Brain pericyte (primary cell): ENCODE results near the gene ST6GAL1.
"Not testable (repeated sequence)": the region's sequence is repeated elsewhere in the genome, so short reads cannot be mapped to it uniquely, and the experiment has no call there.

Experiments
- DNase-seq: peaks from one replicate; pipeline ENCODE4 v3.0.0-alpha.2; 2012; ENCODE audit warnings: low read depth, low spot score

The ST6GAL1 gene

DNA sequence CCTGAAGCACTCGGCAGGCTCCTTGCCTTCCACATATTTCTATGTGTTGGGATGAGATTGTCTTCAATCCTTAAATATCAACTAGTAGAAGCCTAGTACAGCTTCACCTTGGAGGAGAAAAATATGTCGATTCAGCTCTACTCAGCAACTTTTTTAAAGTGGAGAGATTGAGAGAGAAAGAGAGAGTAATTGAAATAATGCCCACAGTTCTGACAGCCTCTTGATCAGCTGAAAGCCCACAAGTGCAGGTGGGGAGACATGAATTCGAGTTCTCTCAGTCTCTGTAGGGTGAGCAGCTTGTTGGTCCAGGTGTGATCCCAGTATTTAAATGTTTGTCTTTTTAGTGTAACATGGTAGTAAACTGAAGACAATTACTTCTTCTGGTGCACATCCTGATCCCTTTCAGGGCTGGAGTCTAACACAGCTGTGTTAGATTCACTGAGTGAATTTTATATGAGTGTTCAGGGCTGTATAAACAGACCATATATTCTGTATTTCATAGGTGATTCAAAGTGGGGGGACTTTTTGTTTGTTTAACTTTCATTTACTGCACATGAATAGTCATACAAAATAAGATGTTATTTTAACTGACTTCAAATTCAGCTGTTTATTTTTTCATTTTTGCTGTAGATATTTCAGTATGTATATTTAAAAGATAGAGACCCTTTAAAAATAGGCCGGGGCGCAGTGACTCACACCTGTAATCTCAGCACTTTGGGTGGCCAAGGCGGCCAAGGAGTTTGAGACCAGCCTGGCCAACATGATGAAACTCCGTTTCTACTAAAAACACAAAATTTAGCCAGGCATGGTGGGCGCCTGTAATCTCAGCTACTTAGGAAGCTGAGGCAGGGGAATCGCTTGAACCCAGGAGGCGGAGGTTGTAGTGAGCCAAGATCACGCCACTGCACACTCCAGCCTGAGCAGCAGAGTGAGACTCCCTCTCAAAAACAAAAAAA lies 64.0 kb downstream of the ST6GAL1 start:
- no peak for DNase-seq

DNA sequence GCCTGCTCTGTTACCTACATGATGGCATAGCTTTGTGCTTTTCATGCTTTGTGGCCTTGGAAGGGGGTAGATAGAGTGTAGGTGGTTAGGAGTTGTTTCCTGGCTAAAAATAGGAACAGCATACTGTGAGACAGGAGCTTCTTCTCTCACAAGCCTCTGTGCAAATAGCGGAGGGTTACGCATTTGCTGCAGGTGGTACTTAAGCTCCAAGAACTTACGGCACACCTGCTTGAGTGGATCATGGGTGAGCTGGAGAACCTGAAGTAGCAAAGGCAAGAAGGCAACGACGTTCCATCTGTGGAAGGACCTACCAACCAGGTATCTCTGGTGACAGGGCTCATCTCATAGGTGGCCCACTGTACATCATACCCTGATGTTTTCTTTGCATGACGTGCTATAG lies 66.0 kb downstream of the ST6GAL1 start:
- DNase-seq: no peak

DNA sequence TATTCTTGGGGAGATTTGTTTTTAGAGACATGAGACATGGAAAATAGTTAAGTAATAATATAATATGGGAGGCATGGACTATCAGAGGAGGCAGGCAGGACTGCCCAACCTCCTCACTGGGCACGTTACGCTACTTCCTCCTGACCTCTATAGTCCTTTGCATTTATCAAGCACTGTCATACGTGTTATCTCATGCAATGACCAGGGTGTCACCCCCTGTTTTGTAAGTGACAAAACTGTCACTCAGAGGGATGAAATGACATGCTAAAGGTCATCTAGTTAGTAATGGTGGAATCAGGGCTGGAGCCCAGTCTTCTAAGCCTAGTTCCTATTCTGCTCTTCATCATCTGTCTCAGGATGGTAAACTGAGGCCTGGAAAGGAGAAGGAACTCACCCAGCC lies 66.7 kb downstream of the ST6GAL1 start:
- DNase-seq: no peak

DNA sequence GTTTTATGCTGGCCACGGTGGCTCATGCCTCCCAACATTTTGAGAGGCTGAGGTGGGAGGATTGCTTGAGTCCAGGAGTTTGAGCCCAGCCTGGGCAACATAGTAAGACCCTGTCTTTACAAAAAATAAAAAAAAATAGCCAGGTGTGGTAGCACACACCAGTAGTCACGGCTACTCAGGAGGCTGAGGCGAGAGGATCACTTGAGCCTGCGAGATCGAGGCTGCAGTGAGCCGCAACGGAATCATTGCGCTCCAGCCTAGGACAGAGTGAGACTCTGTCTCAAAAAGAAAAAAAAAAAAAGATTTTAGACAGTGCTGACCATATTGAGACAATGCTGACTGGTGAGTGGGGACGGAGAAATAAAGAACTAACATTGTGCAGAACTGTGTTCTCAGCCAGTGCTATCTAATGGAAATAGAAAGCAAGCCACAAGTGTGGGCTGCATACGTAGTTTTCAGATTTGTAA lies 67.2 kb downstream of the ST6GAL1 start:
- no peak for DNase-seq

DNA sequence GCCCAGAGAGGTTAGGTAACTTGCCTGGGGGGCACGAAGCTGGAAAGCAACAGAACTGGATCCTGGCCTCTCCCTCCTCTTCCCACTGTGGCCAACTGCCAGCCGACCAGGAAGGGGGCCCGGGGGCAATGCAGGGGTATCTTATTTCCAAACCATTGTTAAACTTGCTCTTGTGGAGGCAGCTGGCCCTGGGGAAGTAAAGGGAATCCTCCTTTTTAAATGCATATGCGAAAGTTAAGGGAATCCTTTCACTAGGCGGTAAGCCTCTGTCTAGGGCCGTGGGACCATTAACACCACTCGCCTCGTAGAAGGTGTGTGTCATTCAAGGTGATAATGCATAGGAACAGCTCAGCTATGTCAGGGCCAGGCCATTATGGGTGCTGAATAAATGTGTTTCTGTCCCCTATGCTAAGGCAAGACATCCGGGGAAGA lies 68.6 kb downstream of the ST6GAL1 start:
- no peak for DNase-seq

DNA sequence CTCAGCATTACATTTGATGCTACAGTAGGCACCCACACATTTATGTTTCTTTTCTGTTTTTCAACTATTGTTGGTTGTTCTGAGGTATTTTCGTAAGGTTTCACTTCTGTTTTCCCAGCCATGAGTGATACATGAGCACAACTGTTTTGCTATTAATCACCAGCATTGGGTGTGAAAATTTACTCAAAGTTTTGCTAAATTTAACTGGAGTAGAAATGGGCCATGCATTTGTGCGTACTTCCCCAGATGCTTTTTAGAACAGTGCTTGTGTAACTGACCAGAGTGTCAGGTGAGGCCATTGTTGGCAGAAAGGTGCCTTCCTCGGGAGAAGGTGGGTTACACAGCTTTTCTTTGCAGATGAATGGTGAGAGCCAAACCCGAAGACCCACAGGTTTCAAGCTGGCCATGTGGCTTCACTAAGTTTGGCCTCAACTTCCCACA lies 70.4 kb downstream of the ST6GAL1 start:
- no peak for DNase-seq

DNA sequence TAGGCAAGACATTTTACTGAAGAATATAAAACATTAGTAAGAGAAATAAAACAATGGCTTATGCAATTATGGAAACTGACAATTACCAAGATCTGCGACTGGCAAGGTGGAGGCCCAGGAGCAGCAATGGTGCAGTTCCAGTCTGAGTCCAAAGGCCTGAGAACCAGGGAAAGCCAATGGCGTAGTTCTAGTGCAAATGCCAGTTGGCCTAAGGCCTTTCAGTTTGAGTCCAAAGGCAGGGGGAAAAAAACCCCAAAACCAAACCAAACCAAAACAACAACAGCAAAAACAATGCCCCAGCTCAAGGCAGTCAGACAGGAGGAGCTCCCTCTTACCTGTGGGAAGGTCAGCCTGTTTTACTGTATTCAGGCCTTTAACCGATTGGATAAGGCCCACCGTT lies 72.6 kb downstream of the ST6GAL1 start:
- DNase-seq: no peak

DNA sequence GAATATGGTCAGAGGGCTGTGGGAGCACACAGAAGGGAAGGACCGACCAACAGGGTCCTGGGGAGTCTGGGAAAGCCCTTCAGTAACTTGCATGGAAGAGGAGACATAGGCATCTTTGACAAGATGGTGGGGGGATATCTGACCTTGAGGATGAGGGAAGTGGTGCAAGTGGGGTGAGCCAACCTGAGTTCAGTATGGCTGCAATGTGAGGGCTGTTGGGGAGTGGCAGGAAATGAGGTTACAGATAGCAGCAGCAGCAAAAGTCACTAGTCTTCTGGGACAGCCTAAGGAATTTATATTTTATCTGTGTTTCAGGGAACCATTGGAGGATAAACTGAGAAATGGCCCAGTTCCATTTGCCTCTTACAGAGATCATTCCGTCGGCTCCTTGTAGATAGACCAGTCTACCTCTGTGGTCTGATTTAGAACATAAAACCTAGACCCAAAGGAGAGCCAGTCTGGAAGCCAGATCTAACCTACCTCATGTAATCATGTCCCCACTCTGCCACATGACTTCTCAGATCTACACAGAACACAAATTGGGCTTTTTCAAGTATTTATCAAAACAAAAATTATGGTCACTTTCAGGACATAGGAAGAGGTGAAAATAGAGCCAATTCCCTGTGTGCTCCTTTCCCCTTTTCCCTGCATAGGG lies 75.6 kb downstream of the ST6GAL1 start:
- no peak for DNase-seq

DNA sequence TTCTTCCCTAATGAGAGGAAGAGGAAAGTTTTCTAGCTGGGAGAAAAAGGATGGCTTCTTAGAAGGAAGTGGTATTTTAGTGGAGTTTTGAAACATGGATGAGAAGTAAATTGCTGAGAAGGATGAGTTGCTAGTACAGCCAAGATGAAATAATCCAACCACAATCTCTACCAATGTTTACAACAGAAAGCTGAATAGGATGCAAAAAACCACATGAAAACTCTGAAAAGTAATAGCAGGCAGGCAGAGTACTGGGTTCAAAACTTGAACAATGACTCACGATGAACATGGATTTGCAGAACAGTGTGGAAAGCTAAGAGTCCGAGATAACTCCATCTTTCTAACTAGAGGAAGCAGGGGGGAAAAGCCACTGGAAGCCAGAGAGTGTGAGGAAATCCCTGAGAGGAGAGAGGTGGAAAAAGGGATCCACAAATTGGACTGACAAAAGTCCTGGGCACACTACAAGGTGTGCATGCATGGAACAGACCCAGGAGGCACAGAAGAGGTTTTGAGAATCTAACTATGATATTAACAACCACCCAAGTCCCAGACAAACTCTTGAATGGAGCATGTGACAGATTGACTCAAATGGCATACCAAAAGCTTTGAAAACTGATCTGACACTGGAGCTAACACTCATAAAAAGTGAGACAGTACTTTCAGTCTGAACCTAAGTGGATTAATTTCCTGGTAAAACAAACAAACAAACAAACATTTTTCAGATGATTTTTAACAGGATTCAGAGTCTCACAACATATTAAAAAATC lies 76.7 kb downstream of the ST6GAL1 start:
- DNase-seq: no peak

DNA sequence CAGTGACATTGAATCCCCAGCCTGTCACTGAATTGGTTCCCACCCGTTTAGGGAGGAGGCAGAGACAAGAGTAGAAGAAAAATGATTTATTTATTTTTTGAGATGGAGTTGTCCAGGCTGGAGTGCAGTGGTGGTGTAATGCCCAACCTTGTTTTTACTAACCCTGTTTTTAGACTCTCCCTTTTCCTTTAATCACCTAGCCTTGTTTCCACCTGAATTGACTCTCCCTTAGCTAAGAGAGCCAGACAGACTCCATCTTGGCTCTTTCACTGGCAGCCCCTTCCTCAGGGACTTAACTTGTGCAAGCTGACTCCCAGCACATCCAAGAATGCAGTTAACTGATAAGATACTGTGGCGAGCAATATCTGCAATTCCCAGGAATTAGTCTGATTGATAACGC lies 80.1 kb downstream of the ST6GAL1 start:
- DNase-seq: not testable (repeated sequence)

DNA sequence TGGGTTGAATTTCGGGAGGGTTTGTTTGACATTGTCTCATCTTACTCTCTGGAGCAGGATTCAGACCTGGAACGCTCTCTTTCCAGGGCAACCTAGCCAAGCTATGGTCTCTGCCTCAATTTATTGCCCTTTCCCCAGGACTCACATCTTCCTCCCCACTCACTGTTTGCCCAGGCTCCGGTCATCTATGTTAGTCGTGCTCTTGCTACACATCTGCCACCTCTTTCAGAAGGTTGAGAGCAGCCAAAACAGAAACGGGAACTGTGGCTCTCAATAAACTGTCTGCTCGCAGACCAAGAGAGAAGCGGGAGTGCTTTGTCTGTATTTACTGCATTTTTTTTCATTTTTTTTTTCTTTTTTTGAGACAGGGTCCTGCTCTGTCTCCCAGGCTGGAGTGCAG lies 81.6 kb downstream of the ST6GAL1 start:
- no peak for DNase-seq

DNA sequence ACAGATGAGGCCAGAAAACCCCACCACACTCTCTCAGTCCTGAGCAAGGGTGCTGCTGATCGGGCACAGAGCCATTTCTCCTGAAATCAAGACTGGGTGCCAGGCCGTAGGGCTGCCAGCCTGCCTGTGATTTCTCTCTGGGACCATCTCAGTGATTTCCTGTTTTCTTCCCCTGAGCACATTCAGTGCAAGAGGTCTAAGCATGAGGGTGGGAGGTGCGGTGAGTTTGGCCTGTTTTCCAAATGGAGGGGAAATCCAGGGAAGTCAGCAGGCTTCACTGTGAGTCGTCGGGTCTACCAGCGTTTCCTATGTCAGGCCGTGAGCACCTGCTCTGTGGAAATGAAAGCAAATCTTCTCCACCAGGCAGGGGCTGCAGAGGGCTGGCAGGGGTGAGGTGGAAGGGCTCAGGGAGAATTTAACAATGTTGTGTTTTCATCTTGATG lies 82.3 kb downstream of the ST6GAL1 start:
- no peak for DNase-seq

DNA sequence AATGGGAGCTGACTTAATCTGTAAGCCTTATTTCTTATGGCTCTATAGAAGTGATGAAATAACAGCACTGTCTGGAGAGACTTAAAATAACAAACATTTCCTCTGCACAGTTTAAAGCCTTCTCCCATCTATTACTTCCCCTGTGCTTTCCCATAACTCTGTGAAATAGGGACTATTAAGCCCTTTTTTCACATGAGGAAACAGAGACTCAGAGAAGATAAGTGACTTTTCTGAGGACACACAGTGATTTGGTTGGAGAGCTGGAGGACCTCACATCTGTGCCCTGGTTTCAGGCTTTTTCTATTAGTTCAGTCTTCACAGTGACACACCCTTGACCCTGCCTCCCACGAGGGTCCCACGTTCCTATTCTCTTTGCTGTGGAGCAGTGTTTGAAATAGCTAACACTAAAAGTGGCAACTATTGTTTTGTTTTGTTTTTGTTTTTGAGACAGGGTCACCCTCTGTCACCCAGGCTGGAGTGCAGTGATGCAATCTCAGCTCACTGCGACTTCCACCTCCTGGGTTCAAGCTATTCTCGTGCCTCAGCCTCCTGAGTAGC lies 82.9 kb downstream of the ST6GAL1 start:
- no peak for DNase-seq

DNA sequence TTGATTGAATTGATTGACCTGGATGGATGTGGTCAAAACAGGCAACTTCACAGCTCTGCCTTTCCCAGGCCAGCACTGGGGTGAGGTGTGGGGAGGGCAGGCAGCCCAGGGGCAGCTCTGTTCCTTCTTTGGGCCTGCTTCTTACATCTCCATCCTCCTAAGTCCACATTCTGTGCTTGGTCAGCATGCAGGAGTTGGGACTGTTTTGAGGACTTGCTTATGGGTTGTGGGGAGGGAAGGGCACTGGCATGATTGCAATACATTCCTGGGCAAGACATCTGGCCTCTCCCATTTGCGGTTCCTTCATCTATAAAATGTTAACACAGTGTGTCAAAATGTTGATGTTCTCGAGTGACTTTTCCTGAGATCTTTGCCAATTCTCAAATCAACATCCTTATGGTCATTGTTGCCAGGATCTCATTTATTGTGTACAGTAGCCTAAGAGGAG lies 84.1 kb downstream of the ST6GAL1 start:
- no peak for DNase-seq

DNA sequence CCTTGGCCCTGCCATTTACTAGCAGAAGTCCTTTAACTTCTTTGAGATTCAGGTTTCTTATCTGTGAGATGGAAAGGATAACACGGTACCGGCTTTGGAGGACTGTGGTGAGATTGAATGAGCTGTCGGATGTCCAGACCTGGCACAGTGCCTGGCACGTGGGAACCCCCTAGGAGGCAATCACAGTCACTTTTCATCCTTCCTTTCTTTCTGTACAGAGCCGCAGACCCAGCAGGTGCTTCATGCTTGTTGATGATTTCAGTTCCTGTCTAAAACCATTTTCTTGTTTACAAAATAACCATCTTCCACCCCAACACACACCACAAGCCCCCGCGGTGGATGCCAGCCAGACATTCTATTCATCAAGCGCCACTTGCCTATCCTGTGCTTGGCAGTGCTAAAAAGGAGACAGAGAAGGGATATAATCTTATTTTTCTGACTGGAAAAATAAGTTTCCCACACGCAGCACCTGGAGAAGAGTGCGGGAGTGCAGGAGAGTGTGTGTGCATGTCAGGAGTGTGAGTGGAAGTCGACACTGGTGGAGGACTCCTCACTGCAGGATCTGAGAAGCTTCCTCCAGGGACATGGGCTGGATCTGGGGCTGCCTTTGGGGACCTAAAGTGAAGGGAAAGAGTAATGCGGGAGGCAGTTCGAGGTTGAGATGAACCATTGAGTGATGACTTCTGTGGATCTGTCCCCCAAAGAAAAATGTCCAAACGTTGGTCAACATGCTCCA lies 85.7 kb downstream of the ST6GAL1 start:
- no peak for DNase-seq

DNA sequence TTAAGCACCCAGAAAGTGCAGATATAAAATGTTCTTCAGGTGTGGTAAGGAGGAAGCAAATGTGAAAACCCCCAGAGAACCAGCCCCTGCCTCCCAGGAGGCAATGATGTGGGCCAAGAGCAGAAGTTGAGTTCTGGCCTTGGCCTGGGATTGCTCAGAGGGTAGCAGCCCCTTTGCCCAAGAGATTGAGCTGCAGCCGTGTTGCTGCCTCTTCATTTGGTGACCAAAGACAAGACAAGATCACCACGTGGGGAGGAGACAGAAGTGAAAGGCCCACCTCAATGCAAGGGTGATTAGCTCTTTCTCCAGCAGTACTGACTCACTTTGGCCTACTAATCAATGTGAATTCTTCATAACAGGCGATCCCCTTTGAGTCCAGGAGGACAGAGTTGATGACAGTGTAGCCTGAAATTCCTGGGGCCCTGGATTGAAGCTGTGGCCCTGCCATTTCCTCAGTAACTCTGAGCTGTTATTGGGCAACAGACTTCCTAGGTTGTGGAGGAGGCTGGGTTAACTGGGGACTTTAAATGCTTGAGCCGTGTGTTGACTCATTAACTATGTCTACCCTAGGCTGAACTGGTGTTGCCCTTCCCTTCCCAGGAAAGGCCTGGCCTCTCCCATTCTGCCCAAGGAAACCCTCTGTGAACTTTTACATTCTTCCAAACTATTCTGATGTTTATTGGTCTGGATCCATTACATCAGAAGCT lies 86.5 kb downstream of the ST6GAL1 start:
- DNase-seq: no peak

DNA sequence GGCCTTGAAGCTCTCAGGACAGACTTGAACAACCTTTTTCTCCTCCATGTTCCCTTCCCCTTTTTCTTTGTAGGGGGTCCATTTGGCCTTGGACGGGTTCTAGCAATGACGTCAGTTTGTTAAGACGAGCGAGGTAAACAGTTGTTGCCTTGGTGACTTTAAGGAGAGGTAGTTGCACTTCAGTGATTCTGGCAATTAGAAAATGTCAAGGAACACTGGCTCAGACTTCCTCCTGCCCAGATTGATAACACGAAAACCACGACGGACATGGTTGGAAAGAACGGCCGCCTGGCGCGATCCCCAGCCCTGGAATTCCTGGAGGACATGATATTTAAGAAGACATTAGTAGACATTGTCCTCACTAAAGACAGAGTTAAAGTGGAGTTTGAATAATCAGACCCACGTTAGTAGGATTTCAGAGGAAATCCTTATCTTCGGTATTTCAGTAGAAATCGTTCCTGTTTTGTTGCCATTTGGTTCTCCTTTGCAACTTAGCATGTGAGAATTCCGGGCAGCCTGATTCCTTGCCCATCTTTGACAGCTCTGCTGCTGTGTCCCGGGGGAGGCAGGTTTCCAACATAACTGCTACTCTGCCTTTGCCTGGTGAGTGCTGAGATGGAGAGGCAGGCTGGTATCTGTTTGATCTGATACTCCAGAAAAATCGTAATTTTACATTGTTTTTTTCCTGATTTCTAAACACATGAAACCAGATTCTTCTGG lies 87.3 kb downstream of the ST6GAL1 start:
- no peak for DNase-seq

DNA sequence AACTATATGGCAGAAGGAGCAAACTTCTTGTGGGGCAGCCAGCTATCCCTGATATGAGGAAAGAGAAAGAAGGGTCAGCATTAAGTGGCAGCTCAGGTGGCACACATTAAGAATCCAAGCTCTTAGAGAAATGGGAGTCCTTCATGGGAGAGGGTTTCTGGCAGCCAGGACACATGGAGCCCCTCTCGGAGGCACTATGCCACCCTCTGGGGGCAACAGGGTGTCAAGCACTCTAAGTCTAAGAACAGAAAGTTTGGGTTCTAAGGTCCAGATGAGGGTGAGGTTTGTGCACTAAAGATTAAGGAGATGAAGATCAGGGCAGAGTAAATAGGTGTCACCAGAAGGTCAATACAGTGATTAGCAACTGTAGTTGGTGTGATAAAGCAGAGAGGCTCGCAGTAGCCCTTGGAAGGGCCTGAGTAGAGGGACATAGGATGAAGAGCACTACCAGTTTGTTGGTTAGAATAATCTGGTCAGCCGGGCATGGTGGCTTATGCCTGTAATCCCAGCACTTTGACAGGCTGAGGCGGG lies 89.3 kb downstream of the ST6GAL1 start:
- DNase-seq: no peak

DNA sequence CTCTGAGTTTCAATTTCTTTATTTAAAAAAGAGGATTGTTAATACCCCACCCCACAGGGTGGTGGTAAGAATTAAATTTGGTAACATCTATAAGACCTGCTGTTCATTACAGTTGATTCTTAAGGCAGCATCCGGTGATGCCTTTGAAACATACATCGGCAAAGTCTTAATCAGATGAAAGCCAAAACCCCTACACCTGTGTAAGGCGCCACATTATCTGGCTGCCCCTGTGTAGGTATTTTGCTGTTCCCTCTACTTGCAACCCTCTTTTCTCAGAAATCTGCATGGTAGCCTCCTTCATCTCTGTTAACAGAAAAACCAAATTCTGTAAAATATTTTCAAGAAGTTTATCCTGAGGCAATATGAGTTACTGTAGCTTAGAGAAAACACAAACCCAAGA lies 90.0 kb downstream of the ST6GAL1 start:
- no peak for DNase-seq
